WERI-Rb-1 (cell line): ENCODE measurements around the gene SEPHS2.

Experiments
- DNase-seq: peaks from one replicate; pipeline ENCODE4 v3.0.0-alpha.2; 2020
- H3K27ac ChIP-seq: fragments of 250-450 bp; sonication (Bioruptor Pico); 2 replicates; pipeline ENCODE4 v1.5.1; 2020; ENCODE audit warnings: mild to moderate bottlenecking, moderate library complexity
- H3K27me3 ChIP-seq: fragments of 250-450 bp; sonication (Bioruptor Pico); 2 replicates; pipeline ENCODE4 v1.5.1; 2021; ENCODE audit warnings: mild to moderate bottlenecking, low read depth, moderate library complexity; ENCODE audit not compliant: insufficient read depth, severe bottlenecking
- H3K36me3 ChIP-seq: fragments of 250-450 bp; sonication (Bioruptor Pico); 2 replicates; pipeline ENCODE4 v1.5.1; 2020; ENCODE audit warnings: mild to moderate bottlenecking, moderate library complexity
- H3K4me3 ChIP-seq: 2 replicates; pipeline ENCODE4 v1.5.1; 2011; ENCODE audit warnings: low read depth, mild to moderate bottlenecking, control low read depth, low read length
- H3K9me3 ChIP-seq: fragments of 250-450 bp; sonication (Bioruptor Pico); 2 replicates; pipeline ENCODE4 v1.5.1; 2021; ENCODE audit warnings: mild to moderate bottlenecking, moderate library complexity; ENCODE audit not compliant: severe bottlenecking
- CTCF ChIP-seq: IDR thresholded peaks from 2 replicates; pipeline ENCODE4 v1.5.1; 2011; ENCODE audit warnings: low read depth, mild to moderate bottlenecking, control low read depth, inconsistent platforms, low read length

The SEPHS2 gene

GRCh38 chr16:30445408-30446202, at the start of gene SEPHS2:
Gene SEPHS2 (minus strand): TSS chr16:30445874. CDS start chr16:30445727, 147 bp downstream.
- peak; percentile 97 for DNase-seq
- Histone ChIP-seq H3K9me3 (peaks cover 7% of the 10 kb centered on the region), H3K36me3 (peaks cover 13% of the 10 kb centered on the region), H3K27me3 (no peaks in the 10 kb centered on the region), H3K4me3 (peak within 1 kb of the TSS; percentile 75), H3K27ac (peak within 1 kb of the TSS; percentile 77)
- TF ChIP-seq CTCF = peak; percentile 46

GRCh38 chr16:30494709-30495108, 49.0 kb upstream of the SEPHS2 start:
- no peaks in the 10 kb centered on the region for H3K36me3 ChIP-seq
- no peak for DNase-seq
- H3K9me3 ChIP-seq = no peaks in the 10 kb centered on the region
- TF ChIP-seq CTCF = no peak
- no peak overlapping the region for H3K4me3 ChIP-seq
- H3K27ac ChIP-seq = no peak overlapping the region
- no peaks in the 10 kb centered on the region for H3K27me3 ChIP-seq

GRCh38 chr16:30493941-30494488, 48.3 kb upstream of the SEPHS2 start:
- no peak for TF ChIP-seq CTCF
- H3K27ac ChIP-seq = no peak overlapping the region
- H3K36me3 ChIP-seq = no peaks in the 10 kb centered on the region
- DNase-seq = no peak
- no peaks in the 10 kb centered on the region for H3K27me3 ChIP-seq
- no peaks in the 10 kb centered on the region for H3K9me3 ChIP-seq
- H3K4me3 ChIP-seq = no peak overlapping the region

GRCh38 chr16:30491744-30492308, 46.2 kb upstream of the SEPHS2 start:
- Histone ChIP-seq H3K4me3 (no peak overlapping the region), H3K36me3 (no peaks in the 10 kb centered on the region), H3K27ac (no peak overlapping the region), H3K27me3 (no peaks in the 10 kb centered on the region), H3K9me3 (no peaks in the 10 kb centered on the region)
- DNase-seq = no peak
- TF ChIP-seq CTCF = no peak

- H3K36me3 ChIP-seq = no peaks in the 10 kb centered on the region
- H3K27ac ChIP-seq = no peak overlapping the region
- DNase-seq = no peak
These were observed 45.6 kb upstream of the SEPHS2 start for GRCh38 chr16:30491229-30491628.

More at GRCh38 chr16:30491229-30491628, 45.6 kb upstream of the SEPHS2 start:
- H3K9me3 ChIP-seq = no peaks in the 10 kb centered on the region
- H3K27me3 ChIP-seq = no peaks in the 10 kb centered on the region
- H3K4me3 ChIP-seq = no peak overlapping the region
- TF ChIP-seq CTCF = no peak
